ENCODE data around the gene KCNK16. TPM values are rescaled to one million over a fixed set of nuclear protein-coding genes. Genes with fewer than 3 reads are reported as not detected.

Gene KCNK16
- total and polyA plus RNA-seq, 2 of the 13 experiments (the other 11 are each of a cell fraction or from before 2014, with no cell fraction given), result not detected

DNA sequence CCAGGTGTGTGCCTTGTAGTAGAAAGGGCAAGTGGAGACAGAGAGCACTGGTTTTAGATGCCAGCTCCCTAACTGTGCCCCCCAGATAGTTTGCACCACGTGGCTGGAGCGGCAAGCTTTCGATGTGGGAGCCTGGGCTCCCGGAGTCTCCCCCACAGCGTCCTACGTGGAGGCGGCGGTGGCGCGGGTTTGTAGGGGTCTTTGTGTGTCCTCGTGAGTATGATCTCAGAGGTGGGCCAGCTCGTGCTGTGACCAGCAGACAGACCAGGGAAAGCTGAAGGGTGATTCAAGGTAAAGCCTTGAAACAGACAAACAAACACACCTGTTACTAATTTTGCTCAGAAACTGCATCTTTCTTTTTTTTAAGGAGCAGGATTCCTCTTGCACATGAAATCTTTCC is 5.6 kb upstream of the KCNK16 start:
- DNase-seq (ENCODE audit: low spot score), result no peak
- FAIRE-seq, result no peak
- H3K9me3 ChIP-seq (ENCODE audit: low read length), result no peaks in the 10 kb centered on the region
- no peak for ATAC-seq
- BruUV-seq (replicated peaks), result no TSS peak
- H2AFZ ChIP-seq (ENCODE audit: low read length), result no peak overlapping the region
- no peaks in the 10 kb centered on the region for H3K36me3 ChIP-seq (replicated peaks in 1 of 2; ENCODE audit: control insufficient read depth in 1 of 2, insufficient read depth in 2 of 2, low read length in 2 of 2)
- H3K4me1 ChIP-seq (ENCODE audit: insufficient read depth, low read length), result no peaks in the 10 kb centered on the region
- intact Hi-C loops (cut with micrococcal nuclease; ENCODE audit: unreplicated experiment) (no loop called here), in situ Hi-C loops (cut with HindIII; ENCODE audit: extremely low pct_ligation_motif_present, low pct_unique_long_range_greater_than_20kb) (no loop called here)
- TF ChIP-seq ZNF17 (CRISPR knock-in tag; IDR thresholded peaks at IDR 0.05) (no peak), ZNF12 (CRISPR knock-in tag; IDR thresholded peaks at IDR 0.05) (no peak), ZBTB8A (CRISPR knock-in tag; IDR thresholded peaks at IDR 0.05; ENCODE audit: borderline replicate concordance, low read depth) (no peak), MIER3 (CRISPR knock-in tag; IDR thresholded peaks at IDR 0.05; ENCODE audit: borderline replicate concordance) (no peak), RARG (CRISPR knock-in tag; IDR thresholded peaks at IDR 0.05; ENCODE audit: low read depth) (no peak), RBFOX2 (IDR thresholded peaks at IDR 0.05; ENCODE audit: low read depth, low read length) (no peak), ZNF230 (CRISPR knock-in tag; IDR thresholded peaks at IDR 0.05) (no peak), HES4 (CRISPR knock-in tag; IDR thresholded peaks at IDR 0.05; ENCODE audit: borderline replicate concordance) (no peak), ZNF598 (CRISPR knock-in tag; IDR thresholded peaks at IDR 0.05; ENCODE audit: borderline replicate concordance) (no peak), NR1H2 (CRISPR knock-in tag; IDR thresholded peaks at IDR 0.05; ENCODE audit: borderline replicate concordance, low read depth) (no peak), ZNF460 (CRISPR knock-in tag; IDR thresholded peaks at IDR 0.05; ENCODE audit: borderline replicate concordance) (no peak), SMARCC2 (IDR thresholded peaks at IDR 0.05) (no peak), MYNN (CRISPR knock-in tag; IDR thresholded peaks at IDR 0.05; ENCODE audit: low read depth) (no peak), ZSCAN29 (CRISPR knock-in tag; conservative IDR thresholded peaks at IDR 0.05) (no peak), SPEN (CRISPR knock-in tag; IDR thresholded peaks at IDR 0.05; ENCODE audit: low read depth) (no peak)
- POLR2A ChIA-PET, result no interaction called here
- CTCF ChIA-PET (ENCODE audit: low intra/inter-chr PET ratio, low total read pairs), result no interaction called here
- no peak overlapping the region for H3K27ac ChIP-seq (ENCODE audit: extremely low read length, insufficient read depth, low read length)
- H4K20me1 ChIP-seq (ENCODE audit: insufficient read depth, low read length), result no peaks in the 10 kb centered on the region
- no peaks in the 10 kb centered on the region for H3K79me2 ChIP-seq (ENCODE audit: insufficient read depth, low read length)
- H3K9ac ChIP-seq (ENCODE audit: insufficient read depth, low read depth, low read length), result no peak overlapping the region
- no peak overlapping the region for H3K4me2 ChIP-seq (ENCODE audit: low read depth, low read length)
- H3K4me3 ChIP-seq (replicated peaks in 1 of 3; ENCODE audit: insufficient read depth in 1 of 3, low read depth in 2 of 3, low read length in 3 of 3), result no peak overlapping the region
- peaks cover 0 to 17% of the 10 kb centered on the region in 2 experiments; a peak in 3 of 5 replicates for H3K27me3 ChIP-seq (ENCODE audit: control insufficient read depth in 1 of 2, insufficient read depth in 2 of 2, low read length in 2 of 2)
- WGBS (ENCODE audit: low lambda C conversion rate), result 68% methylated on average over 12 of the region's 12 CpGs

All from HepG2 (cell line).